ENCODE measurements around the gene MAGOH. TPM values are rescaled to one million over a fixed set of nuclear protein-coding genes. Genes with fewer than 3 reads are reported as not detected.
"Not testable (repeated sequence)": the region's sequence is repeated elsewhere in the genome, so short reads cannot be mapped to it uniquely, and the experiment has no call there.

Gene MAGOH
- total RNA-seq, 4 donors from 2014 or later = 11.6 to 18.6 (median 16.8) TPM

DNA sequence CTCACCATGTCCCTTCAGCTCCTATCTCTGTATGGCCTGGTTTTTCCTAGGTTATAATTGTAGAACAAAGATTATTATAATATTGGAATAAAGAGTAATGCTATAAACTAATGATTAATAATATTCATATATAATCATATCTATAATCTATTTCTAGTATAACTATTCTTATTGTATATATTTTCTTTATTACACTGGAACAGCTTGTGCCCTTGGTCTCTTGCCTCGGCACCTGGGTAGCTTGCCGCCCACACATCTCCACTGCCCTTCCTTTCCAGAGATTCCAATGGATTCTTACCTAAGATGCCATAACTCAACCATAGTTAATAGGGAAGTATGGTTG is 52.4 kb downstream of the MAGOH start:
- TF ChIP-seq, protein P1, sequence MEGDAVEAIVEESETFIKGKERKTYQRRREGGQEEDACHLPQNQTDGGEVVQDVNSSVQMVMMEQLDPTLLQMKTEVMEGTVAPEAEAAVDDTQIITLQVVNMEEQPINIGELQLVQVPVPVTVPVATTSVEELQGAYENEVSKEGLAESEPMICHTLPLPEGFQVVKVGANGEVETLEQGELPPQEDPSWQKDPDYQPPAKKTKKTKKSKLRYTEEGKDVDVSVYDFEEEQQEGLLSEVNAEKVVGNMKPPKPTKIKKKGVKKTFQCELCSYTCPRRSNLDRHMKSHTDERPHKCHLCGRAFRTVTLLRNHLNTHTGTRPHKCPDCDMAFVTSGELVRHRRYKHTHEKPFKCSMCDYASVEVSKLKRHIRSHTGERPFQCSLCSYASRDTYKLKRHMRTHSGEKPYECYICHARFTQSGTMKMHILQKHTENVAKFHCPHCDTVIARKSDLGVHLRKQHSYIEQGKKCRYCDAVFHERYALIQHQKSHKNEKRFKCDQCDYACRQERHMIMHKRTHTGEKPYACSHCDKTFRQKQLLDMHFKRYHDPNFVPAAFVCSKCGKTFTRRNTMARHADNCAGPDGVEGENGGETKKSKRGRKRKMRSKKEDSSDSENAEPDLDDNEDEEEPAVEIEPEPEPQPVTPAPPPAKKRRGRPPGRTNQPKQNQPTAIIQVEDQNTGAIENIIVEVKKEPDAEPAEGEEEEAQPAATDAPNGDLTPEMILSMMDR (IDR thresholded peaks at IDR 0.05) = peak in 2 of 5 experiments; percentile 5 to 18
- not testable (repeated sequence) for H3K27me3 ChIP-seq; H3K9me3 ChIP-seq; DNase-seq (ENCODE audit: low spot score in 2 of 2); H3K4me3 ChIP-seq; H3K27ac ChIP-seq; H3K36me3 ChIP-seq
- peaks cover 0 to 26% (median 5%) of the 10 kb centered on the region in 4 donors for H3K4me1 ChIP-seq
- 82 to 84% methylated on average over 2 of the region's 2 CpGs for WGBS, 2 donors

DNA sequence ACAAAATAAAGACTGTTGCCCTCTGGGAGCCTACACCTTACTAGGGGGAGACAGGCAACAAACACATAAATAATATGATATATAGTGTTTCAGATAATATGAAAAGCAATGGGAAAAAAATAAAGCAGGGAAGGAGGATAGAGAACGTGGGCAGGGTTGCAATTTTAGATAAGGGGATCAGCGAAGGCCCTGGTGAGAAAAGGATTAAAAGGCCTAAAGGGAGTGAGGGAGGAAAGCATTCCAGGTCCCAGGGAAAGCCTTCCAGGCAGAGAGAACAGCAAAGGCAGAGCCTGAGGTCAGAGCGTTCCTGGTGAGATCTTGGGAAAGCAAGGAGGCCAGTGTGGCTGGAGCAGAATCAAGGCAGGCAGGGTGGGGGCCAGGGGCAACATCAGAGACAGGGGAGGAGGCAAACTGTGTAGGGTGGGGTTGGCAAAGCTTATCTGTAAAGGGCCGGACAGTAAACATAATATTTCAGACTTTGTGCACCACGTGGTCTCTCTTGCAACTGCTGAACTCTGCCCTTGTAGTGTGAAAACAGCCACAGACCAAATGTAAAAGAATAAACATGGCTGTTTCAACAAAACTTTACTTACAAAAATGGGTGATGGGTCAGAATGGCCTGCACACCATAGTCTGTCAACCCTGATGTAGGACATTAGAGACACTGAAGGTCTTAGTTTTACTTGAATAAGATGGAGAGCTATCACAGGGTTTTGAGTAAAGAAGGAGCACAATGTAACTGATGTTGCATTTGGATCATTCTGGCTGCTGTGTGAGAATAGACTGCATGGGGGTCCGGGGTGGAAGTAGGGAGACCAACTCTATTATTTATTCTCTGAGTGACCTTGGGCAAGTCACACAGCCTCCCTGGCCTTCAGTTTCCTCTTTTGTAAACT is 55.0 kb downstream of the MAGOH start:
- H3K27ac ChIP-seq = peak overlapping the region in 3 of 4 donors; percentile 42 to 69 (median 68)
- no peaks in the 10 kb centered on the region for H3K36me3 ChIP-seq
- peak in 1 of 2 donors; percentile 37 for DNase-seq (ENCODE audit: low spot score in 2 of 2)
- H3K4me1 ChIP-seq = peaks cover 0 to 26% (median 5%) of the 10 kb centered on the region in 4 donors
- H3K4me3 ChIP-seq = no peak overlapping the region
- WGBS, 2 donors = 61 to 67% methylated on average over 6 of the region's 6 CpGs
- no peaks in the 10 kb centered on the region for H3K27me3 ChIP-seq
- TF ChIP-seq, protein P1 (IDR thresholded peaks at IDR 0.05) = no peak
- TF ChIP-seq POLR2A (IDR thresholded peaks at IDR 0.05) (no peak), EP300 (IDR thresholded peaks at IDR 0.05) (no peak)
- H3K9me3 ChIP-seq = peaks cover 0 to 3% (median 0%) of the 10 kb centered on the region in 4 donors

DNA sequence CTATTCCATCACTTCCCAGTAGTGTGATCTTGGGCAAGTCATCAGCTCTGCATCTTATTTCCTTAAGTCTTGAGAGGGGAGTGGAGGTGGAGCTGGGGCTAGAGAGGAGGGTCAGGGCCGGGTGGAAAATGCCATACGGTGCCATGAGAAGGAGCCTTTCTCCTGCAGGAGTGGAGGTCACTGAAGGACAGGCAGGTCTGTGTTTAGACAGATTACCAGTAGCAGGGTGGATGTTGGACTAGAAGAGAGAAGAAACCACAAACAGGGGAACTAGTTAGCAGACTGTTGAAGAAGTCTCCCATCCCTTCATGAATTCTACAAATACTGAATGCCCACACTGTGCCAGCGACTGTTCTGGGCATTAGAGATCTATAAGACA is 55.6 kb downstream of the MAGOH start:
- H3K27ac ChIP-seq = peak overlapping the region in 3 of 4 donors; percentile 42 to 69 (median 68)
- no peaks in the 10 kb centered on the region for H3K27me3 ChIP-seq
- no peaks in the 10 kb centered on the region for H3K36me3 ChIP-seq
- no peak for DNase-seq (ENCODE audit: low spot score in 2 of 2)
- peaks cover 0 to 26% (median 5%) of the 10 kb centered on the region in 4 donors for H3K4me1 ChIP-seq
- peaks cover 0 to 3% (median 0%) of the 10 kb centered on the region in 4 donors for H3K9me3 ChIP-seq
- TF ChIP-seq, protein P1 (IDR thresholded peaks at IDR 0.05) = no peak
- TF ChIP-seq POLR2A (IDR thresholded peaks at IDR 0.05) (no peak), EP300 (IDR thresholded peaks at IDR 0.05) (no peak)
- 70 to 72% methylated on average over 3 of the region's 3 CpGs for WGBS, 2 donors
- no peak overlapping the region for H3K4me3 ChIP-seq

DNA sequence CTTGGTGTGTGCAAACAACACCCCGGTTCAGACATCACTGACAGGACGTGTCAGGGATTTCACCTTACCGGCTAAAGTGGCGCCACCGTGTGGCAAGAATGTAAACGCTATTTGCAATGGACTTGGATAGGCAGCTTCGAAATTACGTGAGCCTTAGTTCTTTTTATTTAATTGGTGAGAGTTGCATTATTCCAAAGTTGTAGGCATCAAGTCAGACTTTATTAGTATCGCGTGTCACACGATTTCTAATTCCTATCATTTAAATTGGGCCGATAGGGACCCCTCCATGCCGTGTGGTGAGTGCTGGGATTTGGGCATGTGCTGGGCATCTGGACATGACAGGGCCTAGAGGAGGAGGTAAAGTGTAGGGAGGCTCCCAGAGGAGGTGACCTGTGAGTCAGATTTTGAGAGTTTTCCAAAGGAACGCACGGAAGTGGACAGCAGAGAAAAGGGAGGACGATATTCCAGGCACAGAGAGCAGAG is 56.2 kb downstream of the MAGOH start:
- Histone ChIP-seq H3K9me3 (peaks cover 0 to 3% (median 0%) of the 10 kb centered on the region in 4 donors), H3K27me3 (no peaks in the 10 kb centered on the region), H3K27ac (peak overlapping the region in 2 of 4 donors; percentile 68 to 69), H3K4me3 (no peak overlapping the region), H3K4me1 (peaks cover 0 to 27% (median 5%) of the 10 kb centered on the region in 4 donors), H3K36me3 (no peaks in the 10 kb centered on the region)
- WGBS, 2 donors = 17 to 19% methylated on average over 16 of the region's 16 CpGs
- DNase-seq (ENCODE audit: low spot score in 2 of 2) = peak; percentile 88 to 96
- TF ChIP-seq, protein P1 (IDR thresholded peaks at IDR 0.05) = peak; percentile 72 to 92 (median 86)
- TF ChIP-seq EP300 (IDR thresholded peaks at IDR 0.05) = peak in 1 of 2 donors; percentile 65
- no peak for TF ChIP-seq POLR2A (IDR thresholded peaks at IDR 0.05)

DNA sequence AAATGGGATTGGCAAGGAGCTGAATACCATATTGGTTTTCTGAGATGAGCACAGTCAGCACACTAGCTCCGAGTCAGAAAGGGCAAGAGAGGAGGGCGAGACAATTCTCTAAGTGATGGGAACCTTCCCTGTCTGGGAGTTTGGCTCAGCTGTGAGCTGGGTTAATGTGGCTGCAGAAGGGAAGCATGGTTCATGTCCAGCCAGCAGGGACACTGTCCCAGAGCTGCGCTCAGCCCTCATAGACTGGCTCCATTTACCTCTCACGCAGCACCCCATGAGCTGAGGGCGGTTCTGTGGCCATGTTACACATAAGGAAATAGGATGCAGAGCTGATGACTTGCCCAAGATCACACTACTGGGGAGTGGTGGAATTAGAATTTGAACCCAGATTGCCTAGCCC is 57.4 kb downstream of the MAGOH start:
- H3K36me3 ChIP-seq = no peaks in the 10 kb centered on the region
- H3K4me3 ChIP-seq = no peak overlapping the region
- no peak for DNase-seq (ENCODE audit: low spot score in 2 of 2)
- H3K9me3 ChIP-seq = peaks cover 0 to 3% (median 0%) of the 10 kb centered on the region in 4 donors
- no peak for TF ChIP-seq EP300 (IDR thresholded peaks at IDR 0.05)
- no peak overlapping the region for H3K27ac ChIP-seq
- no peaks in the 10 kb centered on the region for H3K27me3 ChIP-seq
- peaks cover 0 to 38% (median 5%) of the 10 kb centered on the region in 4 donors for H3K4me1 ChIP-seq
- WGBS, 2 donors = 89 to 93% methylated on average over 5 of the region's 5 CpGs
